ENCODE measurements around the gene ANTXR2. TPM values are rescaled to one million over a fixed set of nuclear protein-coding genes. Genes with fewer than 3 reads are reported as not detected.

ANTXR2 gene
- total and polyA plus RNA-seq, 11 donors = 7.0 to 76.7 (median 46.6) TPM

DNA sequence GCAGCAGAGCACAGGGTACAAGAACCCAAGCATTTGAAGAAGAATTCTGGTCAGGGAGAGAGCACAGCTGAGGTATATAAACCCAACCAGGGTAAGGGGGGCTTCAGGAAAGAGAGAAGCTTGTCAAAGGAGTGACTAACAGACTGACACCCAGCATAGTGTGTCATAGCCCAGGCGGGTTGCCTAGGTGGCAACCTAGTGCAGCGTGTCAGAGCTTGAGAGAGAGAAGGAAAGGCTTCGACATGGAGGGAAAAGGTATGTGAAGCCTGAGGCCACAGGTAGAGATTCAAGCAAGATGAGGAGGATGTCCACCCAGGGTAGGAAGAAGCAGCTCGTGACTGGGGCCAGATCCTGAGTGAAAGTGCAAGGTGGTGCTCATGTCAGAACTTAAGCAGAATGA lies 8.5 kb upstream of the ANTXR2 start:
- Histone ChIP-seq H3K27ac (no peak overlapping the region), H3K4me1 (peaks cover 0 to 14% (median 0%) of the 10 kb centered on the region in 12 donors), H3K36me3 (no peaks in the 10 kb centered on the region), H3K27me3 (no peaks in the 10 kb centered on the region), H3K9me3 (no peaks in the 10 kb centered on the region), H3K4me3 (no peak overlapping the region)
- intact Hi-C loops (cut with DNase I) = no loop called here
- WGBS, 4 donors = 86 to 90% (median 89%) methylated on average over 4 of the region's 4 CpGs
- no peak for ATAC-seq
- TF ChIP-seq, protein P1, sequence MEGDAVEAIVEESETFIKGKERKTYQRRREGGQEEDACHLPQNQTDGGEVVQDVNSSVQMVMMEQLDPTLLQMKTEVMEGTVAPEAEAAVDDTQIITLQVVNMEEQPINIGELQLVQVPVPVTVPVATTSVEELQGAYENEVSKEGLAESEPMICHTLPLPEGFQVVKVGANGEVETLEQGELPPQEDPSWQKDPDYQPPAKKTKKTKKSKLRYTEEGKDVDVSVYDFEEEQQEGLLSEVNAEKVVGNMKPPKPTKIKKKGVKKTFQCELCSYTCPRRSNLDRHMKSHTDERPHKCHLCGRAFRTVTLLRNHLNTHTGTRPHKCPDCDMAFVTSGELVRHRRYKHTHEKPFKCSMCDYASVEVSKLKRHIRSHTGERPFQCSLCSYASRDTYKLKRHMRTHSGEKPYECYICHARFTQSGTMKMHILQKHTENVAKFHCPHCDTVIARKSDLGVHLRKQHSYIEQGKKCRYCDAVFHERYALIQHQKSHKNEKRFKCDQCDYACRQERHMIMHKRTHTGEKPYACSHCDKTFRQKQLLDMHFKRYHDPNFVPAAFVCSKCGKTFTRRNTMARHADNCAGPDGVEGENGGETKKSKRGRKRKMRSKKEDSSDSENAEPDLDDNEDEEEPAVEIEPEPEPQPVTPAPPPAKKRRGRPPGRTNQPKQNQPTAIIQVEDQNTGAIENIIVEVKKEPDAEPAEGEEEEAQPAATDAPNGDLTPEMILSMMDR (IDR thresholded peaks at IDR 0.05) = no peak
- TF ChIP-seq POLR2A (IDR thresholded peaks at IDR 0.05) = no peak
- DNase-seq = no peak

DNA sequence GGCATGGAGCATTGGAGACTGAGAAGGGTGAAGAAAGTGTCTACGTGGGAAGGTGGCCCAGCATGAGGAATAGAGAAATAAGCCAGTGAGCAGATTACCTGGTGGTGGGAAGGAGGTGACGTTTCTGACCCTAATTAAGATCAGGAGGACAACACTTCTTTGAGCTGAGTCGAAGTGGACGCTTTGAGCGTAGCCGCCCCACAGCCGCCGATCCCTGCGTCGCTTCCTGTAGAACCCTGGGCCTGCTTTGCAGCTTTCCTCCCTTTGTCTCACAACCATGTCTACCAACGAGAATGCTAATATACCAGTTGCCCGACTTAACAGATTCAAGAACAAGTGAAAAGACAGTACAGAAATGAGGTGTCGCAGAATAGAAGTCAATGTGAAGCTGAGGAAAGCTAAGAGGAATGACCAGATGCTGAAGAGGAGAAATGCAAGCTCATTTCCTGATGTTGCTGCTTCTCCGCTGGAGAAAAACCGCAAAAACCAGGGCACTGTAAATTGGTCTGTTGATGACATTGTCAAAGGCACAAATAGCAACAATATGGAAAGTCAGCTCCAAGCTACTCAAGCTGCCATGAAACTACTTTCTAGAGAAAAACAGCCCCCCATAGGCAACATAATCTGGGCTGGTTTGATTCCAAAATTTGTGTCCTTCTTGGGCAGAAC lies 6.4 kb upstream of the ANTXR2 start:
- H3K4me3 ChIP-seq = peak overlapping the region in 3 of 12 donors; percentile 11 to 41 (median 34)
- H3K9me3 ChIP-seq = no peaks in the 10 kb centered on the region
- no peaks in the 10 kb centered on the region for H3K27me3 ChIP-seq
- DNase-seq (no peak), ATAC-seq (peak in 2 of 4 donors; percentile 36 to 46)
- intact Hi-C loops (cut with DNase I) = loop anchor here in 8 of 10 donors (10.0 kb wide), 5 partner anchors 105 to 1125 kb away; partner anchors contain the start of gene PRDM8 (in 1 of the 8)
- H3K27ac ChIP-seq = peak overlapping the region in 1 of 12 donors; percentile 65
- H3K36me3 ChIP-seq = no peaks in the 10 kb centered on the region
- peaks cover 0 to 36% (median 3%) of the 10 kb centered on the region in 12 donors for H3K4me1 ChIP-seq
- TF ChIP-seq, protein P1 (IDR thresholded peaks at IDR 0.05) = no peak
- TF ChIP-seq POLR2A (IDR thresholded peaks at IDR 0.05) = no peak
- 87 to 93% (median 90%) methylated on average over 15 of the region's 15 CpGs for WGBS, 4 donors

DNA sequence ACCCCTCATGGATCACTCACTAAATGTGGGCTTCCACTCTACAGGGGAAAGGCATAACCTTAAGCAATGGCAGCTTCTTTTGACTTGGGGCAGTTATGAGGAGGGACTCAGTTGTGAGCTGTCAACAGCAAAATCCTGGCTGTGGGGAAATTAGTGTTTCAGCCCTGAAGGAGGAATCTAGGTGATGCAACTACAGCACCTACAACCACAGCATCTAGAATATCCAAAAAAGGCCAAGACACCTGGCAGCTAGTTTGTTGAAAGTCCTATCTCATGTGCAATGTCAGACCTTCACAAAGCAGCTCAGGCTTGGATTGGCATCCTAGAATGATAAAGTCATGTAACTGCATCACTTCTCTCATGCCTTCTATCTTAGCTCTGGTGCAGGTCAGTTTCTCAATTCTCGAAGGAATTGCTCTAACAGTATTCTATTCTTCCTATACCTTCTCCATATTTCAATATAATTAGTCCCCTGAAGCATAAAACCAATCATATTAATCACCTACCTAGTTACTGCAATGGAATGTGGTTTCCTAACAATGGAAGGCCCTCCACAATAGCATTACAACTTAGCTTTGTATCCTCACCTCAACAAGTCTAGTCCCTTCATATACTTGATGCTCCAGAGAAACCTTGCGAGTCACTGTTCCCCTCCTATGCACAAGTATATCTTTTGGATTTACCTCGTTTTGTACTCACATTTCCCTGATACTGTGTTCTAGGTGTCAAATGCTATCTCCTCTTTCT lies 5.5 kb upstream of the ANTXR2 start:
- intact Hi-C loops (cut with DNase I) = loop anchor here in 8 of 10 donors (10.0 kb wide), 5 partner anchors 106 to 1124 kb away; partner anchors contain the start of gene PRDM8 (in 1 of the 8)
- TF ChIP-seq POLR2A (IDR thresholded peaks at IDR 0.05) = no peak
- TF ChIP-seq, protein P1 (IDR thresholded peaks at IDR 0.05) = no peak
- ATAC-seq (no peak), DNase-seq (no peak)
- Histone ChIP-seq H3K4me1 (peaks cover 0 to 44% (median 8%) of the 10 kb centered on the region in 12 donors), H3K36me3 (no peaks in the 10 kb centered on the region), H3K4me3 (peak overlapping the region in 2 of 12 donors; percentile 34 to 41), H3K9me3 (no peaks in the 10 kb centered on the region), H3K27ac (no peak overlapping the region), H3K27me3 (no peaks in the 10 kb centered on the region)
- WGBS, 4 donors = 93 to 96% (median 94%) methylated on average over 3 of the region's 3 CpGs

DNA sequence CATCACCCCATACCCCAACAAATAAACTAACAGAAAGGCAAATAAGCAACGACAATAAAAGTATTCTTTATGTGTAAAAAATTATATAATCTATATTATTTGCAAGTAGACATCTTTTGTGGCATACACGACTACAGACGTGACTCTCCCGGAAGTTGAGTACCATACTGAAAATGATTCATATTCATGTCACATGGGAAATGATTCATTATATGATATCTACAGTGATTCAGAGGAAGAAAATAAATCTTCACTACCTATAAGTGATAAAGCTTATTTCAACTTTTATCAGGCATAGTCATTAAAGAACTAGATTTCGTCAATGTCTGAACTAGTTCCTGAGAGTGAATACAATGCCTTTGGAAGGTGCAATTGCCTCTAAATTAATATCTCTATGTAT lies 4.6 kb upstream of the ANTXR2 start:
- H3K36me3 ChIP-seq = no peaks in the 10 kb centered on the region
- no peak overlapping the region for H3K27ac ChIP-seq
- H3K9me3 ChIP-seq = no peaks in the 10 kb centered on the region
- intact Hi-C loops (cut with DNase I) = loop anchor here in 8 of 10 donors (10.0 kb wide), 5 partner anchors 107 to 1123 kb away; partner anchors contain the start of gene PRDM8 (in 1 of the 8)
- peaks cover 0 to 49% (median 10%) of the 10 kb centered on the region in 12 donors for H3K4me1 ChIP-seq
- DNase-seq = no peak
- H3K4me3 ChIP-seq = peak overlapping the region in 1 of 12 donors; percentile 5
- no peak for ATAC-seq
- 80 to 85% (median 82%) methylated on average over 5 of the region's 5 CpGs for WGBS, 4 donors
- no peak for TF ChIP-seq POLR2A (IDR thresholded peaks at IDR 0.05)
- TF ChIP-seq, protein P1 (IDR thresholded peaks at IDR 0.05) = no peak
- no peaks in the 10 kb centered on the region for H3K27me3 ChIP-seq

All from heart left ventricle (tissue), 16 donors.